Activated T-cell treated with anti-CD3 and anti-CD28 coated beads for 24 hours (primary cell): Measurements from ENCODE around the gene TDRD9.
"Not testable (repeated sequence)": the region's sequence is repeated elsewhere in the genome, so short reads cannot be mapped to it uniquely, and the experiment has no call there.

Source experiments
- DNase-seq: peaks from one replicate; pipeline ENCODE4 v3.0.0-alpha.2; 2020; ENCODE audit warnings: low read depth

The TDRD9 gene

GRCh38 chr14:103892247-103892646 lies 36.0 kb upstream of the TDRD9 start:
- no peak for DNase-seq

GRCh38 chr14:103894034-103894722 lies 34.1 kb upstream of the TDRD9 start:
- DNase-seq: no peak

- DNase-seq: no peak
These were observed 33.6 kb upstream of the TDRD9 start for GRCh38 chr14:103894723-103895059.

GRCh38 chr14:103896578-103896977 lies 31.7 kb upstream of the TDRD9 start:
- no peak for DNase-seq

GRCh38 chr14:103897075-103897947 lies 30.9 kb upstream of the TDRD9 start:
- no peak for DNase-seq

GRCh38 chr14:103898204-103898603 lies 30.1 kb upstream of the TDRD9 start:
- no peak for DNase-seq

- DNase-seq: no peak
These were observed 29.5 kb upstream of the TDRD9 start for GRCh38 chr14:103898711-103899110.

- DNase-seq: no peak
These were observed 28.9 kb upstream of the TDRD9 start for GRCh38 chr14:103899316-103899715.

- DNase-seq: no peak
These were observed 28.4 kb upstream of the TDRD9 start for GRCh38 chr14:103899833-103900232.

- no peak for DNase-seq
These were observed 23.7 kb upstream of the TDRD9 start for GRCh38 chr14:103904493-103905107.

GRCh38 chr14:103905842-103906456 lies 22.3 kb upstream of the TDRD9 start:
- DNase-seq: no peak

- no peak for DNase-seq
These were observed 19.7 kb upstream of the TDRD9 start for GRCh38 chr14:103908580-103908979.

GRCh38 chr14:103909531-103910261 lies 18.6 kb upstream of the TDRD9 start:
- DNase-seq: no peak

GRCh38 chr14:103910262-103910935 lies 17.9 kb upstream of the TDRD9 start:
- peak; percentile 64 for DNase-seq

GRCh38 chr14:103910984-103911383 lies 17.3 kb upstream of the TDRD9 start:
- no peak for DNase-seq

- DNase-seq: no peak
These were observed 12.6 kb upstream of the TDRD9 start for GRCh38 chr14:103915616-103916015.

- no peak for DNase-seq
These were observed 11.5 kb upstream of the TDRD9 start for GRCh38 chr14:103916636-103917262.

GRCh38 chr14:103920981-103921854 lies 7.0 kb upstream of the TDRD9 start:
- peak; percentile 93 for DNase-seq

- DNase-seq: not testable (repeated sequence)
These were observed 6.4 kb upstream of the TDRD9 start for GRCh38 chr14:103921855-103922200.

- no peak for DNase-seq
These were observed 4.4 kb upstream of the TDRD9 start for GRCh38 chr14:103923863-103924262.
